Body of pancreas (tissue), 4 donors: ENCODE results near the gene CAMSAP1. TPM values are rescaled to one million over a fixed set of nuclear protein-coding genes. Genes with fewer than 3 reads are reported as not detected.

ENCODE experiments used
- ATAC-seq: fragments of 150-250 bp; one replicate; pipeline ENCODE4 v1.9.1; 2016
- DNase-seq, 4 donors: peaks; one replicate each; pipeline ENCODE4 v3.0.0-alpha.2; 2019
- H3K27ac ChIP-seq, 4 donors: fragments of 200-600 bp; sonication (generic); 1 replicate in 3 of 4; 2 replicates in 1 of 4; pipeline versions ENCODE4 v1.5.1 to v1.6.1; 2016 to 2019; ENCODE audit warnings: mild to moderate bottlenecking in 1 of 4, mixed read lengths in 1 of 4, moderate library complexity in 1 of 4
- H3K27me3 ChIP-seq, 2 donors: fragments of 200-600 bp; sonication (generic); one replicate each; pipeline ENCODE4 v1.6.0; 2016; ENCODE audit warnings: mild to moderate bottlenecking in 1 of 2
- H3K36me3 ChIP-seq, 2 donors: fragments of 200-600 bp; sonication (generic); replicated peaks in 1 of 2; 2 replicates each; pipeline ENCODE4 v1.5.1; 2016; ENCODE audit warnings: low read depth in 2 of 2; ENCODE audit not compliant: insufficient read depth in 1 of 2
- H3K4me1 ChIP-seq: fragments of 200-600 bp; sonication (generic); one replicate; pipeline ENCODE4 v1.6.0; 2016
- H3K4me3 ChIP-seq, 2 donors: fragments of 200-600 bp; sonication (generic); 1 replicate in 1 of 2; 2 replicates in 1 of 2; pipeline ENCODE4 v1.5.1; 2016 to 2019
- H3K9me3 ChIP-seq, 3 donors: fragments of 200-600 bp; sonication (generic); 1 replicate in 2 of 3; 2 replicates in 1 of 3; pipeline ENCODE4 v1.5.1; 2016
- POLR2A ChIP-seq, 3 donors: fragments of 450-650 bp; IDR thresholded peaks; one replicate each; pipeline ENCODE4 v1.6.1; 2016; ENCODE audit warnings: antibody characterized with exemption in 3 of 3, mild to moderate bottlenecking in 2 of 3
- WGBS, 2 donors: methylation state at CpG; one replicate each; pipeline ENCODE4 v1.1.5; 2017; 5-methylcytosine and 5-hydroxymethylcytosine counted together
- intact Hi-C: fragments of 100-400 bp; cut with DNase I; formaldehyde crosslinking; loops from one replicate; pipeline ENCODE4 v1.15.1; 2023
- total RNA-seq, 2 donors: library from RNA; depleted of rRNA; stranded (reverse); fragments of >200 nt; gene quantifications; one replicate each; pipeline ENCODE4 v1.1.0, GENCODE V29; 2016
- TF ChIP-seq, protein P1 (sequence below), 7 experiments: fragments of 450-650 bp in 4 of 7; fragments of 200-600 bp in 3 of 7; sonication (generic) in 3 of 7; IDR thresholded peaks; one replicate each; pipeline ENCODE4 v1.5.1; 2016 to 2019; ENCODE audit warnings: antibody characterized with exemption in 7 of 7

The CAMSAP1 gene
- total RNA-seq, 2 donors from 2014 or later, result 14.8 to 30.3 TPM

DNA sequence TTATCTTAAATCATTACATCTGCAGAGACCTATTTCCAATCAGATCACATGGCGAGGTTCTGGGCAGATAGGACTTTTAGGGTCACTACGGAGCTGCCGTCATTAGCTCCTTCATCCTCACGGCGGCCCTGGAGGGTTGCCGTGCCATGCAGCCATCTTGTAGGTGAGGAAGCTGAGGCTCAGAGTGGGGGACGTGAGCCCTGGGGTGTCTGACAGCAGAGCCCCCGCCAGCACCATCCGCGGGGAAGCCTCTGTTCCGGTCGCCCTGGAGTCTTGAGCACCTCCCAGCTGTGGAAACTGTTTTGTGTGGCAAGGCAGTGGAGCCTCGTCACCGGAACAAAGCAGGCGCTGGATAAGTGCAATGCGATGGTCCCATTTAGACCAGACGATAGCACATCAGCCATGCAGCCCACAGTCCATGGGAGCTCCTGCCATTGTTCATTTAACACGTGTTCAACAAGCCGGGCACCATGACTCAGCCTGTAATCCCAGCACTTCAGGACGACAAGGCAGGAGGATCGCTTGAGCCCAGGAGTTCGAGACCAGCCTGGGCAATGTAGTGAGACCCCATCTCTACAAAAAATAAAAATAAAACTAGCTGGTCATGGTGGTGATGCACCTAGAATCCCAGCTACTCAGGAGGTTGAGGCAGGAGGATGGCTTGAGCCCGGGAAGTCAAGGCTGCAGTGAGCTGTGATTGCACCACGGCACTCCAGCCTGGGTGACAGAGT lies 143.5 kb downstream of the CAMSAP1 start:
- DNase-seq, result no peak
- 81 to 85% methylated on average over 23 to 24 of the region's 24 CpGs for WGBS, 2 donors
- TF ChIP-seq, protein P1, sequence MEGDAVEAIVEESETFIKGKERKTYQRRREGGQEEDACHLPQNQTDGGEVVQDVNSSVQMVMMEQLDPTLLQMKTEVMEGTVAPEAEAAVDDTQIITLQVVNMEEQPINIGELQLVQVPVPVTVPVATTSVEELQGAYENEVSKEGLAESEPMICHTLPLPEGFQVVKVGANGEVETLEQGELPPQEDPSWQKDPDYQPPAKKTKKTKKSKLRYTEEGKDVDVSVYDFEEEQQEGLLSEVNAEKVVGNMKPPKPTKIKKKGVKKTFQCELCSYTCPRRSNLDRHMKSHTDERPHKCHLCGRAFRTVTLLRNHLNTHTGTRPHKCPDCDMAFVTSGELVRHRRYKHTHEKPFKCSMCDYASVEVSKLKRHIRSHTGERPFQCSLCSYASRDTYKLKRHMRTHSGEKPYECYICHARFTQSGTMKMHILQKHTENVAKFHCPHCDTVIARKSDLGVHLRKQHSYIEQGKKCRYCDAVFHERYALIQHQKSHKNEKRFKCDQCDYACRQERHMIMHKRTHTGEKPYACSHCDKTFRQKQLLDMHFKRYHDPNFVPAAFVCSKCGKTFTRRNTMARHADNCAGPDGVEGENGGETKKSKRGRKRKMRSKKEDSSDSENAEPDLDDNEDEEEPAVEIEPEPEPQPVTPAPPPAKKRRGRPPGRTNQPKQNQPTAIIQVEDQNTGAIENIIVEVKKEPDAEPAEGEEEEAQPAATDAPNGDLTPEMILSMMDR (IDR thresholded peaks at IDR 0.05), result no peak
- TF ChIP-seq POLR2A (IDR thresholded peaks at IDR 0.05), result no peak
- no peak for ATAC-seq
- no peak overlapping the region for H3K4me3 ChIP-seq
- no peaks in the 10 kb centered on the region for H3K36me3 ChIP-seq
- intact Hi-C loops, result no loop called here
- H3K27ac ChIP-seq, result no peak overlapping the region
- H3K9me3 ChIP-seq, result peaks cover 0 to 17% (median 0%) of the 10 kb centered on the region in 3 donors
- no peaks in the 10 kb centered on the region for H3K27me3 ChIP-seq
- no peaks in the 10 kb centered on the region for H3K4me1 ChIP-seq

DNA sequence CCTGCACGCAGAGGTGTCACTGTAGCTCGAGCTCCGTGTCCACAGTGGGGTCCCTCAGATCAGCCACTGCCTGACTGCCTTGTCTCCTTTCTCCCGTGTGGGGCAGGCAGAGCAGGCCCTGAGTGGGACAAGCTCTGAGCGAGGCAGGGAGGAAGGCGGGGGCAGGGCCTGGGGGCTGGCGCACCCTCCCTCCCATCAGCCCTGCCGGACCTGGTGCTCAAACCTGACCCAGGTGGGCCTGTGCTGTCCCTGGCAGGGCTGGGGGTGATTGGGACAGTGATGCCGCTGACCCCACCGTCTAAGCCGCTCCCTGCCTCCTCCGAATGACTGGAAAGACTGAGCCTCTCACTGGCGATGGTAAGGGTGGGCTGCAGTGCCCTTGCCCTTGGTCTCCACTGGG lies 144.4 kb downstream of the CAMSAP1 start:
- TF ChIP-seq POLR2A (IDR thresholded peaks at IDR 0.05), result no peak
- TF ChIP-seq, protein P1 (IDR thresholded peaks at IDR 0.05), result no peak
- ATAC-seq (no peak), DNase-seq (no peak)
- peaks cover 0 to 17% (median 0%) of the 10 kb centered on the region in 3 donors for H3K9me3 ChIP-seq
- H3K27ac ChIP-seq, result no peak overlapping the region
- H3K27me3 ChIP-seq, result no peaks in the 10 kb centered on the region
- H3K36me3 ChIP-seq, result no peaks in the 10 kb centered on the region
- H3K4me3 ChIP-seq, result no peak overlapping the region
- 61 to 72% methylated on average over 3 to 13 of the region's 13 CpGs for WGBS, 2 donors
- intact Hi-C loops, result no loop called here
- H3K4me1 ChIP-seq, result no peaks in the 10 kb centered on the region

DNA sequence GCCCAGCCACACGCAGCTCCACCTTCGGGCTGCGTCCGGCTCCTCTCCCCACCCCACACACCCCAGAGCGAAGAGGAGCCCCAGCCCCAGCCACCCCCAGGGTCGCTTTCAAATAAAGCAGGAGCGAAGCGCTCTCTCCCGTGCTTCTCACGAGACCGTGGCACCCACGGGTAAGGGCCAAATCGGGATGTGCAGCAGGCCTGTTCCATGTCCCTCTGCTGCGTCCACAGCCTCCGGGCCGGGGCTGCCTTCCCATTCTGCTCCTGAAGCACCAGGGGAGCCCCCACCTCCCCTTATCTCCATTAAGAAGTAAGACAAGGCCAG lies 145.5 kb downstream of the CAMSAP1 start:
- Histone ChIP-seq H3K27ac (no peak overlapping the region), H3K4me3 (no peak overlapping the region), H3K9me3 (peaks cover 0 to 17% (median 0%) of the 10 kb centered on the region in 3 donors), H3K36me3 (no peaks in the 10 kb centered on the region), H3K4me1 (no peaks in the 10 kb centered on the region), H3K27me3 (no peaks in the 10 kb centered on the region)
- no peak for DNase-seq
- no peak for ATAC-seq
- intact Hi-C loops, result no loop called here
- WGBS, 2 donors, result 56 to 66% methylated on average over 5 to 16 of the region's 16 CpGs
- TF ChIP-seq, protein P1 (IDR thresholded peaks at IDR 0.05), result no peak
- TF ChIP-seq POLR2A (IDR thresholded peaks at IDR 0.05), result no peak

DNA sequence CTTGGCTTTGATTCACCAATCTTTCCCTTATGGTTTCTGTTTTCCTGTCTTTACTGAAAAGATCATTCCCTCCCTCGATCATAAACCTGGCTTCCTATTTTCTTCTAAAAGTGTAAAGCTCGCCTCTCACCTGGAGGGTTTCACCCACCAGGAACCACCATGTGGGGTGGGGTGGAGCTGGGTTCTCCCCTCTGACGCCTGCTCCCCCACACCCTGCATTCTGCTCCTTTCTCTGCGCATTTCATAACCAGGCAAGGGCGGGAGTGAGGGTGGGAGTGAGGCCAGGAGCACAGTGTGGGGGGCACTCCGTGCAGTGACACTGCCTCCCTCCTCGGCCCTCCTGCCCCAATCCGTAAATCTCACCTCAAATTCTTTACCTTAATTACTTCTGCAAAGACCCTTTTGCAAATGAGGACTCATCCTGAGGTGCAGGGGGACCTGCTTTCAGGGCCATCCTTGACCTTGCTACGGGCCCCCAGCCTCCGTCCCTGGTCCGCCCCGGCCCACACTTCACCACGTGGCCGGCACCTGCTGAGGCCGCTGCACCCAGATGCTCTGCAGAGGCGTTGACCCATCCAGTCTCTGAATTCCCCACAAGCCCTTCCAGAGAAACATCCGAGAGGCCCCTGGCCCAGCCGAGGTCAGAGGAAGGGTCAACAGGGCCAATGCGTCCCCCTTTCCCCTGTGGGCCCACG lies 146.0 kb downstream of the CAMSAP1 start:
- WGBS, 2 donors, result 58 to 59% methylated on average over 19 to 20 of the region's 20 CpGs
- H3K36me3 ChIP-seq, result no peaks in the 10 kb centered on the region
- TF ChIP-seq POLR2A (IDR thresholded peaks at IDR 0.05), result no peak
- TF ChIP-seq, protein P1 (IDR thresholded peaks at IDR 0.05), result no peak
- H3K4me3 ChIP-seq, result no peak overlapping the region
- intact Hi-C loops, result no loop called here
- no peak for DNase-seq
- no peak overlapping the region for H3K27ac ChIP-seq
- H3K4me1 ChIP-seq, result no peaks in the 10 kb centered on the region
- H3K9me3 ChIP-seq, result peaks cover 0 to 13% (median 0%) of the 10 kb centered on the region in 3 donors
- ATAC-seq, result no peak
- H3K27me3 ChIP-seq, result no peaks in the 10 kb centered on the region
